ENCODE data around the gene SBF1. TPM values are rescaled to one million over a fixed set of nuclear protein-coding genes. Genes with fewer than 3 reads are reported as not detected.

Gene SBF1
- total and polyA plus RNA-seq, 2 donors (not counting 1 experiment from before 2014, with no cell fraction given), result 110 to 254 TPM

DNA sequence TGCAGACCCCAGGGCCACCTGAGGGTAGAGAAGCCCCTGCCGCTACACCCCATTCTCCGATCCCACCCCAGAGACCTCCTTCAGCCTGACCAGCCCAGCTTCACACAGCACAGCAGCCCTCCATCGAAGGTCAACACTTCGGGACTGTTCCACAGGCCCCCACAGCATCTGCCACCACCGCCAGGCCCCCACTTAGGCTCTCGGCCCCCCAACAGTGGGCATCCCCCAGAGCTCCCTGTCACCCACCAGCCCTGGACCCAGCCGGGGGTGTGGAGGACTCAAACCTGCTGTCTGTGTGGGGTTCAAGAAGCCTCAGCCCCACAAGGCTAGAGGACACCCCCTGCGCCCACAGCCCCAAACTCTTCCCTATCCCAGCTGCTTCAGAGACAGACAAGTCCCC, 6.2 kb downstream of the SBF1 start:
- ChIA-PET POLR2A (interaction anchor here (0.6 to 2.6 kb wide), 6 partner anchors 25 to 114 kb away, joined by 4 to 22 read pairs (median 8); partner anchors contain the start of genes CHKB, LMF2, NCAPH2 and SCO2), CTCF (interaction anchor here (0.8 to 2.6 kb wide), 7 partner anchors 11 to 153 kb away, joined by 3 to 10 read pairs (median 6); partner anchors contain the start of genes SCO2 and SYCE3)
- Histone ChIP-seq H3K79me2 (ENCODE audit: control insufficient read depth, insufficient read depth, low read length) (peaks cover 53% of the 10 kb centered on the region), H3K9me3 (ENCODE audit: control extremely low read depth in 1 of 3, control insufficient read depth in 2 of 3, insufficient read depth in 1 of 3, low read length in 2 of 3) (no peaks in the 10 kb centered on the region), H3K4me1 (ENCODE audit: control insufficient read depth in 2 of 2, insufficient read depth in 2 of 2, low read length in 2 of 2) (peaks cover 56 to 60% of the 10 kb centered on the region in 2 donors), H3K27me3 (replicated peaks in 1 of 4; ENCODE audit: control extremely low read depth in 1 of 4, control insufficient read depth in 3 of 4, insufficient read depth in 4 of 4, low read length in 3 of 4) (no peaks in the 10 kb centered on the region), H3K4me2 (replicated peaks; ENCODE audit: low read depth, low read length, poor library complexity, severe bottlenecking) (peak overlapping the region; percentile 99), H4K20me1 (ENCODE audit: control insufficient read depth, insufficient read depth, low read length, poor library complexity, severe bottlenecking) (peaks cover 59% of the 10 kb centered on the region), H3K9ac (ENCODE audit: low read length) (no peak overlapping the region), H3K27ac (ENCODE audit: low read length in 2 of 2) (peak overlapping the region; percentile 69 to 90), H3K4me3 (ENCODE audit: control extremely low read depth in 1 of 5, extremely low read depth in 1 of 5, insufficient read depth in 1 of 5, low read depth in 2 of 5, low read length in 4 of 5) (no peak overlapping the region), H2AFZ (ENCODE audit: insufficient read depth, low read depth, low read length, poor library complexity, severe bottlenecking) (no peak overlapping the region), H3K36me3 (replicated peaks in 1 of 2; ENCODE audit: control extremely low read depth in 1 of 2, control insufficient read depth in 1 of 2, extremely low read depth in 1 of 2, insufficient read depth in 2 of 2, low read length in 1 of 2) (peaks cover 0 to 49% of the 10 kb centered on the region in 2 experiments)
- Mint-ChIP-seq H3K4me3 (peak overlapping the region; percentile 83), H3K27ac (peak overlapping the region; percentile 96), H3K27me3 (no peaks in the 10 kb centered on the region), H3K4me1 (peaks cover 63% of the 10 kb centered on the region), H3K9me3 (ENCODE audit: insufficient read depth) (no peaks in the 10 kb centered on the region)
- DNase-seq (no peak), ATAC-seq (ENCODE audit: low read depth) (no peak)
- TF ChIP-seq, protein P1, sequence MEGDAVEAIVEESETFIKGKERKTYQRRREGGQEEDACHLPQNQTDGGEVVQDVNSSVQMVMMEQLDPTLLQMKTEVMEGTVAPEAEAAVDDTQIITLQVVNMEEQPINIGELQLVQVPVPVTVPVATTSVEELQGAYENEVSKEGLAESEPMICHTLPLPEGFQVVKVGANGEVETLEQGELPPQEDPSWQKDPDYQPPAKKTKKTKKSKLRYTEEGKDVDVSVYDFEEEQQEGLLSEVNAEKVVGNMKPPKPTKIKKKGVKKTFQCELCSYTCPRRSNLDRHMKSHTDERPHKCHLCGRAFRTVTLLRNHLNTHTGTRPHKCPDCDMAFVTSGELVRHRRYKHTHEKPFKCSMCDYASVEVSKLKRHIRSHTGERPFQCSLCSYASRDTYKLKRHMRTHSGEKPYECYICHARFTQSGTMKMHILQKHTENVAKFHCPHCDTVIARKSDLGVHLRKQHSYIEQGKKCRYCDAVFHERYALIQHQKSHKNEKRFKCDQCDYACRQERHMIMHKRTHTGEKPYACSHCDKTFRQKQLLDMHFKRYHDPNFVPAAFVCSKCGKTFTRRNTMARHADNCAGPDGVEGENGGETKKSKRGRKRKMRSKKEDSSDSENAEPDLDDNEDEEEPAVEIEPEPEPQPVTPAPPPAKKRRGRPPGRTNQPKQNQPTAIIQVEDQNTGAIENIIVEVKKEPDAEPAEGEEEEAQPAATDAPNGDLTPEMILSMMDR (IDR thresholded peaks at IDR 0.05), result no peak
- no peak for TF ChIP-seq EZH2 (IDR thresholded peaks at IDR 0.05; ENCODE audit: borderline replicate concordance, insufficient read depth, low read depth, low read length, poor library complexity, severe bottlenecking)
- WGBS (ENCODE audit: insufficient coverage), result 63% methylated on average over 7 of the region's 8 CpGs
- intact Hi-C loops (cut with micrococcal nuclease), result loop anchor here (1.0 to 2.0 kb wide), 6 partner anchors 22 to 277 kb away; partner anchors contain the start of genes LMF2, PPP6R2 and TUBGCP6

- CTCF ChIA-PET, result interaction anchor here (1.0 to 2.2 kb wide), 5 partner anchors 12 to 153 kb away, joined by 3 to 7 read pairs (median 6); no protein-coding TSS in a partner anchor
- no peak overlapping the region for H3K9ac ChIP-seq (ENCODE audit: low read length)
- peak overlapping the region in 1 of 2 donors; percentile 90 for H3K27ac ChIP-seq (ENCODE audit: low read length in 2 of 2)
- no peaks in the 10 kb centered on the region for H3K27me3 Mint-ChIP-seq
- POLR2A ChIA-PET, result interaction anchor here (0.7 to 2.6 kb wide), 2 partner anchors 40 to 63 kb away, joined by 8 read pairs; partner anchors contain the start of genes LMF2 and NCAPH2
- H3K27ac Mint-ChIP-seq, result peak overlapping the region; percentile 96
- H3K4me1 ChIP-seq (ENCODE audit: control insufficient read depth in 2 of 2, insufficient read depth in 2 of 2, low read length in 2 of 2), result peaks cover 49 to 53% of the 10 kb centered on the region in 2 donors
- intact Hi-C loops (cut with micrococcal nuclease), result loop anchor here (2.0 kb wide), 1 partner anchor 21 kb away; no protein-coding TSS in a partner anchor
- H3K4me3 Mint-ChIP-seq, result no peak overlapping the region
- 69% methylated on average over 21 of the region's 22 CpGs for WGBS (ENCODE audit: insufficient coverage)
- H3K36me3 ChIP-seq (replicated peaks in 1 of 2; ENCODE audit: control extremely low read depth in 1 of 2, control insufficient read depth in 1 of 2, extremely low read depth in 1 of 2, insufficient read depth in 2 of 2, low read length in 1 of 2), result peaks cover 0 to 56% of the 10 kb centered on the region in 2 experiments
- H3K4me1 Mint-ChIP-seq, result peaks cover 56% of the 10 kb centered on the region
- H2AFZ ChIP-seq (ENCODE audit: insufficient read depth, low read depth, low read length, poor library complexity, severe bottlenecking), result no peak overlapping the region
- H3K4me3 ChIP-seq (ENCODE audit: control extremely low read depth in 1 of 5, extremely low read depth in 1 of 5, insufficient read depth in 1 of 5, low read depth in 2 of 5, low read length in 4 of 5), result no peak overlapping the region
- TF ChIP-seq, protein P1 (IDR thresholded peaks at IDR 0.05), result no peak
- no peak for TF ChIP-seq EZH2 (IDR thresholded peaks at IDR 0.05; ENCODE audit: borderline replicate concordance, insufficient read depth, low read depth, low read length, poor library complexity, severe bottlenecking)
- peak overlapping the region; percentile 99 for H3K4me2 ChIP-seq (replicated peaks; ENCODE audit: low read depth, low read length, poor library complexity, severe bottlenecking)
- peaks cover 46% of the 10 kb centered on the region for H3K79me2 ChIP-seq (ENCODE audit: control insufficient read depth, insufficient read depth, low read length)
- H4K20me1 ChIP-seq (ENCODE audit: control insufficient read depth, insufficient read depth, low read length, poor library complexity, severe bottlenecking), result peaks cover 52% of the 10 kb centered on the region
- no peaks in the 10 kb centered on the region for H3K9me3 Mint-ChIP-seq (ENCODE audit: insufficient read depth)
- H3K27me3 ChIP-seq (replicated peaks in 1 of 4; ENCODE audit: control extremely low read depth in 1 of 4, control insufficient read depth in 3 of 4, insufficient read depth in 4 of 4, low read length in 3 of 4), result no peaks in the 10 kb centered on the region
- ATAC-seq (ENCODE audit: low read depth) (no peak), DNase-seq (no peak)
- H3K9me3 ChIP-seq (ENCODE audit: control extremely low read depth in 1 of 3, control insufficient read depth in 2 of 3, insufficient read depth in 1 of 3, low read length in 2 of 3), result no peaks in the 10 kb centered on the region
Measured at GRCh38 chr22:50467773-50468440, 6.9 kb downstream of the SBF1 start.

All from B cell (primary cell).